ENCODE data around the gene CCDC137.

DNA sequence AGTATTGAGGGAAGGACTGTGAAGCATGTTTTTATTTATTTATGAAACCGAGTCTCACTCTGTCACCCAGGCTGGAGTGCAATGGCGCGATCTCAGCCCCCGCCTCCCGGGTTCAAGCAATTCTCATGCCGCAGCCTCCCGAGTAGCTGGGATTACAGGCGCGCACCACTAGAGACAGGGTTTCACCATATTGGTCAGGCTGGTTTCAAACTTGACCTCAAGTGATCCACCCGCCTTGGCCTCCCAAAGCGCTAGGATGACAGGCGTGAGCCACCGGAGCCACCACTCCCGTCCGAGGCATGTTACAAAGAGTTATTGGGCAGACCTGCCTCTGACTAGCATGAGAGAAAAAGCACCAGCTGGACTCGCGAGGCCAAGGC is 39.7 kb downstream of the CCDC137 start:
- no peak for TF ChIP-seq RAD21 (CRISPR knock-in tag; IDR thresholded peaks at IDR 0.05)
- TF ChIP-seq SMYD3 (CRISPR knock-in tag; IDR thresholded peaks at IDR 0.05), result no peak
- no peak for TF ChIP-seq SETDB1 (CRISPR knock-in tag; IDR thresholded peaks at IDR 0.05; ENCODE audit: borderline replicate concordance)
- no peak for TF ChIP-seq CAMTA2 (CRISPR knock-in tag; IDR thresholded peaks at IDR 0.05; ENCODE audit: borderline replicate concordance)
- TF ChIP-seq, protein P1, sequence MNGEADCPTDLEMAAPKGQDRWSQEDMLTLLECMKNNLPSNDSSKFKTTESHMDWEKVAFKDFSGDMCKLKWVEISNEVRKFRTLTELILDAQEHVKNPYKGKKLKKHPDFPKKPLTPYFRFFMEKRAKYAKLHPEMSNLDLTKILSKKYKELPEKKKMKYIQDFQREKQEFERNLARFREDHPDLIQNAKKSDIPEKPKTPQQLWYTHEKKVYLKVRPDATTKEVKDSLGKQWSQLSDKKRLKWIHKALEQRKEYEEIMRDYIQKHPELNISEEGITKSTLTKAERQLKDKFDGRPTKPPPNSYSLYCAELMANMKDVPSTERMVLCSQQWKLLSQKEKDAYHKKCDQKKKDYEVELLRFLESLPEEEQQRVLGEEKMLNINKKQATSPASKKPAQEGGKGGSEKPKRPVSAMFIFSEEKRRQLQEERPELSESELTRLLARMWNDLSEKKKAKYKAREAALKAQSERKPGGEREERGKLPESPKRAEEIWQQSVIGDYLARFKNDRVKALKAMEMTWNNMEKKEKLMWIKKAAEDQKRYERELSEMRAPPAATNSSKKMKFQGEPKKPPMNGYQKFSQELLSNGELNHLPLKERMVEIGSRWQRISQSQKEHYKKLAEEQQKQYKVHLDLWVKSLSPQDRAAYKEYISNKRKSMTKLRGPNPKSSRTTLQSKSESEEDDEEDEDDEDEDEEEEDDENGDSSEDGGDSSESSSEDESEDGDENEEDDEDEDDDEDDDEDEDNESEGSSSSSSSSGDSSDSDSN (CRISPR knock-in tag; IDR thresholded peaks at IDR 0.05), result no peak
- TF ChIP-seq NFE2L2 (IDR thresholded peaks at IDR 0.05; ENCODE audit: low read length), result no peak
- no peak for TF ChIP-seq POLR2AphosphoS5 (IDR thresholded peaks at IDR 0.05; ENCODE audit: low read depth, low read length)
- TF ChIP-seq EZH2 (conservative IDR thresholded peaks at IDR 0.05; ENCODE audit: low read depth, low read length), result no peak
- no peak for TF ChIP-seq ZNF891 (CRISPR knock-in tag; IDR thresholded peaks at IDR 0.05)
- no peak for TF ChIP-seq PHF8 (CRISPR knock-in tag; IDR thresholded peaks at IDR 0.05)
